ENCODE data around the gene LSS. TPM values are rescaled to one million over a fixed set of nuclear protein-coding genes. Genes with fewer than 3 reads are reported as not detected.
"Not testable (repeated sequence)": the region's sequence is repeated elsewhere in the genome, so short reads cannot be mapped to it uniquely, and the experiment has no call there.

LSS gene
- total RNA-seq, 1 experiment from 2014 or later: 121 TPM

DNA sequence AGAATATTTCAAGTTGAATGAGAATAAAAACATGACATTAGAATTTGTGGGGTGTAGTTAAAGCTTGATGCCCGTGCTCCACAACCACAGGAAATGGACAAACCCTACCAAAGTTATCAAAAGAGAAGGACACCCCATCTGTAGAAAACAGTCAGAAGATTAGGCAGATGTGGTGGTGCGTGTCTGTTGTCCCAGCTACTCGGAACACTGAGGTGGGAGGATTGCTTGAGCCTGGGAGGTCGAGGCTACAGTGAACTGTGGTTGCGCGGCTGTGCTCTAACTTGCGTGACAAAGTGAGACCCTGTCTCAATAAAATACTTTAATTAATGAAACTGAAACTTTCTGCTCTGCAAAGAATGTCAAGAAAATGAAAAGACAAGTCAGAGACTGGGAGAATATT, 42.9 kb downstream of the LSS start:
- TF ChIP-seq, protein P1, sequence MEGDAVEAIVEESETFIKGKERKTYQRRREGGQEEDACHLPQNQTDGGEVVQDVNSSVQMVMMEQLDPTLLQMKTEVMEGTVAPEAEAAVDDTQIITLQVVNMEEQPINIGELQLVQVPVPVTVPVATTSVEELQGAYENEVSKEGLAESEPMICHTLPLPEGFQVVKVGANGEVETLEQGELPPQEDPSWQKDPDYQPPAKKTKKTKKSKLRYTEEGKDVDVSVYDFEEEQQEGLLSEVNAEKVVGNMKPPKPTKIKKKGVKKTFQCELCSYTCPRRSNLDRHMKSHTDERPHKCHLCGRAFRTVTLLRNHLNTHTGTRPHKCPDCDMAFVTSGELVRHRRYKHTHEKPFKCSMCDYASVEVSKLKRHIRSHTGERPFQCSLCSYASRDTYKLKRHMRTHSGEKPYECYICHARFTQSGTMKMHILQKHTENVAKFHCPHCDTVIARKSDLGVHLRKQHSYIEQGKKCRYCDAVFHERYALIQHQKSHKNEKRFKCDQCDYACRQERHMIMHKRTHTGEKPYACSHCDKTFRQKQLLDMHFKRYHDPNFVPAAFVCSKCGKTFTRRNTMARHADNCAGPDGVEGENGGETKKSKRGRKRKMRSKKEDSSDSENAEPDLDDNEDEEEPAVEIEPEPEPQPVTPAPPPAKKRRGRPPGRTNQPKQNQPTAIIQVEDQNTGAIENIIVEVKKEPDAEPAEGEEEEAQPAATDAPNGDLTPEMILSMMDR (IDR thresholded peaks at IDR 0.05; ENCODE audit: insufficient read depth in 1 of 2, low read depth in 1 of 2, low read length in 1 of 2, severe bottlenecking in 1 of 2, unreplicated experiment in 1 of 2): no peak
- ChIA-PET POLR2A (no interaction called here), CTCF (no interaction called here)
- BruUV-seq (replicated peaks): no TSS peak
- Mint-ChIP-seq H3K27ac (ENCODE audit: unreplicated experiment) (no peak overlapping the region), H3K4me1 (ENCODE audit: low read depth, unreplicated experiment) (peaks cover 25% of the 10 kb centered on the region), H3K4me3 (ENCODE audit: unreplicated experiment) (peak overlapping the region; percentile 62), H3K9me3 (ENCODE audit: unreplicated experiment) (no peaks in the 10 kb centered on the region), H3K36me3 (ENCODE audit: insufficient read depth, unreplicated experiment) (peaks cover 36% of the 10 kb centered on the region), H3K27me3 (ENCODE audit: insufficient read depth, unreplicated experiment) (no peaks in the 10 kb centered on the region)
- Histone ChIP-seq H3K4me3 (ENCODE audit: low read depth, low read length) (no peak overlapping the region), H3K9me3 (no peaks in the 10 kb centered on the region), H3K27me3 (replicated peaks; ENCODE audit: control insufficient read depth, insufficient read depth, low read length) (no peaks in the 10 kb centered on the region), H3K4me1 (peaks cover 11% of the 10 kb centered on the region), H3K36me3 (ENCODE audit: control insufficient read depth, insufficient read depth, low read length) (0 out of 2 replicates have a peak, but pooled peaks cover 1% of the 10 kb centered on the region)
- intact Hi-C loops (cut with micrococcal nuclease; ENCODE audit: unreplicated experiment): no loop called here
- no peak for DNase-seq

DNA sequence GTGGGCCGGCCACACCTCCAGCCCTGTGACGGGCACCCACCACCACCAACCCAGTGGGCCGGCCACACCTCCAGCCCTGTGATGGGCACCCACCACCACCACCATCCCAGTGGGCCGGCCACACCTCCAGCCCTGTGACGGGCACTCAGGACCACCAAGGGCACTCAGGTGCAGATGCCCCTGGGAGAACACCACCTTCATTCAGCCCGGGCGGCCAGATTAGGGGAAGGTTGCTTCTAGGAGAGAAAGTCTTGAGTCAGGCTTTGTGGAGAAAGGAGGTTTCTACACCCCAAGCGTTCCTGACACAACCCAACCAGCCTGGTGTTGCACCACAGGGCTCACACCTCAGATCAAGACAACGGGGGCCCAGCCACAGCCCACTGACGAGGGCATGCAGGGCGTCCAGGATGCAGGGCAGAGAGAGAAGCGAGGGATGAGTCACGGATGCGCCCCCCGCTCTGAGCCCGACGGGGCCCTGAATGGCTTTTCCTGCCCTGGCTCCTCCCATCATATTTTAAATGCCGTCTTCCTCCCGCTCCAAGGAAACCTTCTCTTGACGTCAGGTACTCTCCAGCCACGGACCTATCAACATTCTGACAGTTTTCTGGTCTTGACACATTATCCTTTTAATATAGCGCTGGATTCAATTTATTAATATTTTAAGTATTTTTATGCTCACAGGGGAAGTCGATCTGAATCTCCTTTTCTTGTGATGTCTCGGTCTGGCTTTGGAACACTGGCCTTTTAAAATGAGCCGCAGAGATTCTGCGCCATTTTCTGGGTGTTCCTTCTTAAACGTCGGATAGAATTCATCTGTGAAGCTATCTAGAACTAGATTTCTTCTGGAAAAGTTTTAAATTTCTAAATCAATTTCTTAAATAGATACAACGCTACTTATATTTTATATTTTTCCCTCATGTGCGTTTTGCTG, 43.7 kb downstream of the LSS start:
- peak overlapping the region; percentile 62 for H3K4me3 Mint-ChIP-seq (ENCODE audit: unreplicated experiment)
- H3K36me3 Mint-ChIP-seq (ENCODE audit: insufficient read depth, unreplicated experiment): peaks cover 28% of the 10 kb centered on the region
- intact Hi-C loops (cut with micrococcal nuclease; ENCODE audit: unreplicated experiment): no loop called here
- CTCF ChIA-PET: no interaction called here
- TF ChIP-seq, protein P1 (IDR thresholded peaks at IDR 0.05; ENCODE audit: insufficient read depth in 1 of 2, low read depth in 1 of 2, low read length in 1 of 2, severe bottlenecking in 1 of 2, unreplicated experiment in 1 of 2): no peak
- Histone ChIP-seq H3K27me3 (replicated peaks; ENCODE audit: control insufficient read depth, insufficient read depth, low read length) (no peaks in the 10 kb centered on the region), H3K9me3 (no peaks in the 10 kb centered on the region), H3K4me3 (ENCODE audit: low read depth, low read length) (peak overlapping the region; percentile 31), H3K4me1 (peaks cover 11% of the 10 kb centered on the region), H3K36me3 (ENCODE audit: control insufficient read depth, insufficient read depth, low read length) (0 out of 2 replicates have a peak, but pooled peaks cover 1% of the 10 kb centered on the region)
- H3K4me1 Mint-ChIP-seq (ENCODE audit: low read depth, unreplicated experiment): peaks cover 25% of the 10 kb centered on the region
- peak overlapping the region; percentile 48 for H3K27ac Mint-ChIP-seq (ENCODE audit: unreplicated experiment)
- no peaks in the 10 kb centered on the region for H3K9me3 Mint-ChIP-seq (ENCODE audit: unreplicated experiment)
- no peaks in the 10 kb centered on the region for H3K27me3 Mint-ChIP-seq (ENCODE audit: insufficient read depth, unreplicated experiment)
- BruUV-seq (replicated peaks): no TSS peak
- POLR2A ChIA-PET: no interaction called here
- DNase-seq: peak; percentile 66 to 76

DNA sequence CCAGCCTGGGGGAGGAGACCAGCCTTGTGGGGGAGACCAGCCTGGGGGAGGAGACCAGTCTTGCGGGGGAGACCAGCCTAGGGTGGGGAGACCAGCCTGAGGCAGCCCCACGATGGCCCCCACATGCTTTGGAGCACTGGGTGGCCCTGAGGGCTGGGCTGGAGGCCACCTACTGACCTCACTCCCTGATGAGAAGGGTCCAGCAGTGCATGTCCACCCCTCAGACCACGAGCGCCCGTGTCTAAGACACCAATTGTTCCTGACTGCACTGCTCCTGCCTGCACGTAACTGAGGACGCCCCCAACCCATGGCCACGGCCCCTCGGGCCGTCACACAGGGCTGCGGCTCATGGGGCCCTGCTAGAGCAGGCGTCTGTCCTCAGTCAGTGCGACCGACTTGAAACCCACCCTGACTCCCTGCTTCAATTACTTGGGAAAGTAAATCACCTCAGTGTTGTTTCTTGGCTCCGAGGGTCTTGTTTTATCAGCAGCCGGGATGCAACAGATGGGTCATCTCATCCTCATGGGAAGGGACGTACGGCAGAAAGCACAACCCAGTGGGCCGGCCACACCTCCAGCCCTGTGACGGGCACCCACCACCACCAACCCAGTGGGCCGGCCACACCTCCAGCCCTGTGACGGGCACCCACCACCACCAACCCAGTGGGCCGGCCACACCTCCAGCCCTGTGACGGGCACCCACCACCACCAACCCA, 44.5 kb downstream of the LSS start, which contains the start of gene SPATC1L:
TSS of gene SPATC1L (minus strand) at position 550 of the 715 bp plus-strand sequence. CDS start 1,643 bp downstream, outside the sequence.
- intact Hi-C loops (cut with micrococcal nuclease; ENCODE audit: unreplicated experiment): no loop called here
- Mint-ChIP-seq H3K36me3 (ENCODE audit: insufficient read depth, unreplicated experiment) (peaks cover 20% of the 10 kb centered on the region), H3K4me3 (ENCODE audit: unreplicated experiment) (peak within 1 kb of the TSS; percentile 62), H3K27ac (ENCODE audit: unreplicated experiment) (peak within 1 kb of the TSS; percentile 48), H3K27me3 (ENCODE audit: insufficient read depth, unreplicated experiment) (no peaks in the 10 kb centered on the region), H3K9me3 (ENCODE audit: unreplicated experiment) (no peaks in the 10 kb centered on the region), H3K4me1 (ENCODE audit: low read depth, unreplicated experiment) (peaks cover 18% of the 10 kb centered on the region)
- TF ChIP-seq, protein P1 (IDR thresholded peaks at IDR 0.05; ENCODE audit: insufficient read depth in 1 of 2, low read depth in 1 of 2, low read length in 1 of 2, severe bottlenecking in 1 of 2, unreplicated experiment in 1 of 2): no peak
- no TSS peak for BruUV-seq (replicated peaks)
- Histone ChIP-seq H3K27me3 (replicated peaks; ENCODE audit: control insufficient read depth, insufficient read depth, low read length) (no peaks in the 10 kb centered on the region), H3K36me3 (ENCODE audit: control insufficient read depth, insufficient read depth, low read length) (0 out of 2 replicates have a peak, but pooled peaks cover 1% of the 10 kb centered on the region), H3K4me3 (ENCODE audit: low read depth, low read length) (peak within 1 kb of the TSS; percentile 44), H3K9me3 (no peaks in the 10 kb centered on the region), H3K4me1 (peaks cover 7% of the 10 kb centered on the region)
- POLR2A ChIA-PET: no interaction called here
- DNase-seq: no peak
- CTCF ChIA-PET: no interaction called here

DNA sequence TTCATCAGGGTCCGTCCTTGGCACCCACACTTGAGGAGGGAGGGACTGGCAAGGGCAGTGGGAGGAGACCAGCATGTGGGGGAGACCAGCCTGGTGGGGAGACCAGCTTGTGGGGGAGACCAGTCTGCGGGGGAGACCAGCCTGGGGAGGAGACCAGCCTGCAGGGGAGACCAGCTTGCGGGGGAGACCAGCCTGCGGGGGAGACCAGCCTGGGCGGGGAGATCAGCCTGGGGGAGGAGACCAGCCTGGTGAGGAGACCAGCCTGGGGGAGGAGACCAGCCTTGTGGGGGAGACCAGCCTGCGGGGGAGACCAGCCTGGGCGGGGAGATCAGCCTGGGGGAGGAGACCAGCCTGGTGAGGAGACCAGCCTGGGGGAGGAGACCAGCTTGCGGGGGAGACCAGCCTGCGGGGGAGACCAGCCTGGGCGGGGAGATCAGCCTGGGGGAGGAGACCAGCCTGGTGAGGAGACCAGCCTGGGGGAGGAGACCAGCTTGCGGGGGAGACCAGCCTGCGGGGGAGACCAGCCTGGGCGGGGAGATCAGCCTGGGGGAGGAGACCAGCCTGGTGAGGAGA, 45.2 kb downstream of the LSS start:
- H3K27ac Mint-ChIP-seq (ENCODE audit: unreplicated experiment); H3K27me3 ChIP-seq (replicated peaks; ENCODE audit: control insufficient read depth, insufficient read depth, low read length); POLR2A ChIA-PET; DNase-seq; H3K4me3 ChIP-seq (ENCODE audit: low read depth, low read length); H3K4me3 Mint-ChIP-seq (ENCODE audit: unreplicated experiment); H3K9me3 ChIP-seq; H3K9me3 Mint-ChIP-seq (ENCODE audit: unreplicated experiment); intact Hi-C loops (cut with micrococcal nuclease; ENCODE audit: unreplicated experiment); H3K27me3 Mint-ChIP-seq (ENCODE audit: insufficient read depth, unreplicated experiment); H3K4me1 ChIP-seq; BruUV-seq (replicated peaks); H3K36me3 ChIP-seq (ENCODE audit: control insufficient read depth, insufficient read depth, low read length): not testable (repeated sequence)
- CTCF ChIA-PET: interaction anchor here (0.7 kb wide), 1 partner anchor 216 kb away, joined by 5 read pairs; no protein-coding TSS in a partner anchor
- H3K4me1 Mint-ChIP-seq (ENCODE audit: low read depth, unreplicated experiment): peaks cover 11% of the 10 kb centered on the region
- H3K36me3 Mint-ChIP-seq (ENCODE audit: insufficient read depth, unreplicated experiment): peaks cover 13% of the 10 kb centered on the region
